Raji (cell line): Measurements from ENCODE around the gene PPP2R3C.

Source experiments
- POLR2A ChIP-seq: IDR thresholded peaks from 2 replicates; pipeline ENCODE4 v1.6.1; 2011; ENCODE audit warnings: low read depth, low read length, control low read depth; ENCODE audit not compliant: insufficient read depth

PPP2R3C gene

GRCh38 chr14:35140718-35141581 is 19.2 kb upstream of the PPP2R3C start:
- TF ChIP-seq POLR2A, result no peak

- TF ChIP-seq POLR2A, result no peak
These were observed 16.8 kb upstream of the PPP2R3C start for GRCh38 chr14:35138585-35138984.

GRCh38 chr14:35134329-35135123 is 12.7 kb upstream of the PPP2R3C start:
- no peak for TF ChIP-seq POLR2A

- no peak for TF ChIP-seq POLR2A
These were observed 11.9 kb upstream of the PPP2R3C start for GRCh38 chr14:35133542-35134328.

GRCh38 chr14:35124127-35124526 is 2.3 kb upstream of the PPP2R3C start:
- no peak for TF ChIP-seq POLR2A

- no peak for TF ChIP-seq POLR2A
These were observed 1.6 kb upstream of the PPP2R3C start for GRCh38 chr14:35123388-35123703.

GRCh38 chr14:35122696-35123387 is 1.1 kb upstream of the PPP2R3C start:
- no peak for TF ChIP-seq POLR2A

- TF ChIP-seq POLR2A, result no peak
These were observed 534 bp downstream of the PPP2R3C start for GRCh38 chr14:35121026-35121886.

GRCh38 chr14:35117112-35117511 is 4.7 kb downstream of the PPP2R3C start:
- TF ChIP-seq POLR2A, result no peak

GRCh38 chr14:35116242-35116641 is 5.5 kb downstream of the PPP2R3C start:
- TF ChIP-seq POLR2A, result no peak

- TF ChIP-seq POLR2A, result no peak
These were observed 7.8 kb downstream of the PPP2R3C start for GRCh38 chr14:35114036-35114435.

- TF ChIP-seq POLR2A, result no peak
These were observed 8.4 kb downstream of the PPP2R3C start for GRCh38 chr14:35113308-35113950.

- TF ChIP-seq POLR2A, result no peak
These were observed 9.1 kb downstream of the PPP2R3C start for GRCh38 chr14:35112641-35113040.
